HG03354 (cell line): ENCODE data around the gene DACT2.

Source experiments
- ATAC-seq: cut with Tn5 transposase; IDR thresholded peaks from one replicate; pipeline ENCODE4 v1.9.1; 2021; ENCODE audit warnings: mild to moderate bottlenecking; ENCODE audit not compliant: unreplicated experiment, poor library complexity, severe bottlenecking

Gene DACT2

GRCh38 chr6:168307015-168307694 lies 12.4 kb downstream of the DACT2 start:
- no peak for ATAC-seq

- ATAC-seq = no peak
Measured at GRCh38 chr6:168305863-168306262, 13.7 kb downstream of the DACT2 start.

GRCh38 chr6:168305096-168305749 lies 14.4 kb downstream of the DACT2 start:
- no peak for ATAC-seq

- no peak for ATAC-seq
Measured at GRCh38 chr6:168304752-168305015, 14.9 kb downstream of the DACT2 start.

- no peak for ATAC-seq
Measured at GRCh38 chr6:168303982-168304751, 15.4 kb downstream of the DACT2 start.

GRCh38 chr6:168302534-168302933 lies 17.0 kb downstream of the DACT2 start:
- ATAC-seq = no peak

GRCh38 chr6:168301648-168302398 lies 17.8 kb downstream of the DACT2 start:
- ATAC-seq = no peak

GRCh38 chr6:168300975-168301647 lies 18.5 kb downstream of the DACT2 start:
- no peak for ATAC-seq

- no peak for ATAC-seq
Measured at GRCh38 chr6:168299541-168300511, 19.8 kb downstream of the DACT2 start.

GRCh38 chr6:168297643-168298042 lies 21.9 kb downstream of the DACT2 start:
- no peak for ATAC-seq

- no peak for ATAC-seq
Measured at GRCh38 chr6:168294901-168295300, 24.7 kb downstream of the DACT2 start.

- no peak for ATAC-seq
Measured at GRCh38 chr6:168293636-168294530, 25.7 kb downstream of the DACT2 start.

- no peak for ATAC-seq
Measured at GRCh38 chr6:168292826-168293225, 26.8 kb downstream of the DACT2 start.

- ATAC-seq = no peak
Measured at GRCh38 chr6:168291450-168291849, 28.1 kb downstream of the DACT2 start.

- ATAC-seq = no peak
Measured at GRCh38 chr6:168290095-168290494, 29.5 kb downstream of the DACT2 start.

- no peak for ATAC-seq
Measured at GRCh38 chr6:168289571-168289962, 30.0 kb downstream of the DACT2 start.

- no peak for ATAC-seq
Measured at GRCh38 chr6:168288781-168289570, 30.6 kb downstream of the DACT2 start.
